NCI-H460 (cell line): ENCODE data around the gene EXT2. TPM values are rescaled to one million over a fixed set of nuclear protein-coding genes. Genes with fewer than 3 reads are reported as not detected.
A peak's percentile ranks its signal among the peaks of the same experiment; 100 is the strongest.

Experiments used
- DNase-seq: peaks from one replicate; pipeline ENCODE4 v3.0.0-alpha.2; 2016; ENCODE audit warnings: low read depth; ENCODE audit errors: extremely low read depth
- polyA plus RNA-seq: library from polyadenylated mRNA; depleted of rRNA; stranded (reverse); fragments of >200 nt; gene quantifications from 2 replicates; pipeline ENCODE4 v1.2.3, GENCODE V29; 2014; cell fraction: nucleus; rRNA removed
- total RNA-seq: library from RNA; depleted of rRNA; stranded (reverse); fragments of >200 nt; shearing (Covaris generic); gene quantifications from 2 replicates; pipeline ENCODE4 v1.2.3, GENCODE V29; 2014; rRNA removed

EXT2 gene
- total RNA-seq = 63.8 and 70.5 TPM in 2 replicates
- polyA plus RNA-seq = 67.8 and 69.5 TPM in 2 replicates

DNA sequence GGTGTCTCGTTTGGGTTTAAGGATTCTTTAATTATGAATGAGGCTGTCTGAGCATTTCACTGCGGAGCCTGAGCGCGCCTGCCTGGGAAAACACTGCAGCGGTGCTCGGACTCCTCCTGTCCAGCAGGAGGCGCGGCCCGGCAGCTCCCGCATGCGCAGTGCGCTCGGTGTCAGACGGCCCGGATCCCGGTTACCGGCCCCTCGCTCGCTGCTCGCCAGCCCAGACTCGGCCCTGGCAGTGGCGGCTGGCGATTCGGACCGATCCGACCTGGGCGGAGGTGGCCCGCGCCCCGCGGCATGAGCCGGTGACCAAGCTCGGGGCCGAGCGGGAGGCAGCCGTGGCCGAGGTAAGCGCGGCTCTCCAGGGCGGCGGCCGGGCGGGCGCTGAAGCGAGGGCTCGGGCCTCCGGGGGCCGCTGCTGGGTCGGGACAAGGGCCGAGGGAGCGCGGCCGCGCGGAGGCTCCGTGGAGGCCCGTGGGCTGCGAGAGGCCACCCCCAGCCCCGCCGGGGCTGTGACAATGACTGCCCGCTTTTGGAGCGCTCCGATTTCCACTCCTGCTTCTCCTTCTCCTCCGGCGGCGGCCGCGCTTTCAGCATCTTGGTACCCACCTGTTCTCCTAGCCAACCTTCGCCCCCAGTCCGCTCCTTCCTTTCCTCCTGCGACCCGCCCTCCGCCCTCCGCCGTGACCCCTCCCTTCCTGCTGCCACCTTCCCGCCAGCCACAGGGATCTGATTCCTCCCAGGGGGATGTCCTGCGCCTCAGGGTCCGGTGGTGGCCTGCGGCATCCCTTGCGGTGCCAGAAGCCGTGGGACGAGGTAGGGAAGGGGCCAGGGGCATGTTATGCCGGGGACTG is at the start of gene EXT2:
Gene EXT2, plus strand, starts transcription at position 173 of the 854 bp plus-strand sequence. CDS start 12,035 bp downstream, outside the sequence.
- peak; percentile 64 for DNase-seq

- no peak for DNase-seq
Measured at GRCh38 chr11:44046182-44046581, 49.3 kb upstream of the EXT2 start.

DNA sequence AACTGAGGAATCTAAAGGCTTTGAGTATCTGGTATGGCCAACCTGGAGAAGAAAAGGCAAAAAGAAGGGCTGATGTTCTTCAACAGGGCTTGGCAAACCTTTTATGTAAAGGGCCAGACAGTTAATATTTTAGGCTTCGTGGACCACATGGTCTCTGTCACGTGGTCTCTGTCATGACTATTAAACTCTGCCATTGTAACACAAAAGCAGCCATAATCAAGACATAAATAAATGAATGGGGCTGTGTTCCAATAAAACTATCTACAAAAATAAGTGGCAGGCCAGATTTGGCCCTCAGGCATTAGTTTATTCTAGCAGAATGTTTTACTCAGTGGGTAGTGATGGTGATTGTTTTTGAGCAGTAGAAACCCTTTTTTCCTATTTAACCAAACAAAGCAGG is 48.2 kb upstream of the EXT2 start:
- DNase-seq = no peak

DNA sequence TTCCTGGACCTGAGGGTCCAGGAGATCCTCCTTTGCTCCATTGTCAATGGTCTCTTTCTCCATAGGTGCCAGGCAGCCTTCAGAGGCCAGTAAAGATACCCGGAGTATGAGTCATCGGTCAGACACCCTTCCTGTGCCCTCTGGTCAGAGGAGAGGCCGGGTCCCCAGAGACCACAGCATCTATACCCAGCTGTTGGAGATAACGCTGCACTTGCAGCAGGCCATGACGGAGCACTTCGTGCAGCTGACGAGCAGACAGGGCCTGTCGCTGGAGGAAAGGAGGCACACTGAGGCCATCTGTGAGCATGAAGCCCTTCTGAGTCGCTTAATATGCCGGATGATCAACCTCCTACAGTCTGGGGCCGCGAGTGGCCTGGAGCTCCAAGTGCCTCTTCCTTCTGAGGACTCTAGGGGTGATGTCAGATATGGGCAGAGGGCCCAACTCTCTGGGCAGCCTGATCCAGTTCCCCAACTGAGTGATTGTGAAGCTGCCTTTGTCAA is 47.5 kb upstream of the EXT2 start, which contains the start of gene ACCSL:
Gene ACCSL, plus strand, starts transcription at position 51 of the 501 bp plus-strand sequence. Its CDS starts 56 bp downstream, at position 107.
- DNase-seq = no peak

DNA sequence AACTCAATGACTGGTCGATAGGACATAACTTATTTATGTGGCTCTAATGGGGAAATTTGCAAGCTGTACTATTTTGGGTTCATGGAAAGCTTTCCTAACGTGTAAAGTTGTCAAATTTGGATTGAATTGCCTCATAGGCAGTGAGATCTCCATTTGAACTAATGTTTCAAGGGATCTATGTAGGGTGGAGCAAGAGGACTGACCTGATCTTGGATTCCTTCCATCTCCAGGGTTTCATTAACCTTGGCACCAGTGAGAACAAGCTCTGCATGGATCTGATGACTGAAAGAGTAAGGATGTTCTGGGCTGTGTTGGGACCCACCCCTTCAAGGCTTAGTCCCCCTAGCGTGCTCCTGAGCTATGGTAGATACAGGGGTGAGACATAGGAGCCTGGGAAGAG is 45.6 kb upstream of the EXT2 start:
- DNase-seq = no peak

GRCh38 chr11:44051171-44051570 is 44.3 kb upstream of the EXT2 start:
- DNase-seq = no peak

DNA sequence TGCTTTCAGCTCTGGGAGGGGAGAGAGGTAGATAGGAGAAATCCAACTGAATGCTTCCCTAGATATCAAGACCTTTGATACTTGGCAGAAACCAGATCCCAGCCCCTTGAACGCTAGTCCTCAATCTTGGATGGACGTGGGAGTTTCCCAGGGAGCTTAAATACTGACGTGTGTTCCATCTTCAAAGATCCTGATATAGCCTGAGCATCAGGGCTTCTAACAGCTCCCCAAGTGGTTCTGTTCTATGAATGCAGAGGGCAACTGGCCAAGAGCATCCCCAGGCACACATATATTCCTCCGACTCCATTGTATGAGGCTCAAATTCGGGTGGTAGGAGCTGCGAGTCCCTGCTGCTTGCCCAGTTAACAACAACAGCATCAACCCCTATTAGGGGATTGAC is 38.1 kb upstream of the EXT2 start:
- no peak for DNase-seq

GRCh38 chr11:44058275-44058674 is 37.2 kb upstream of the EXT2 start:
- no peak for DNase-seq

- no peak for DNase-seq
Measured at GRCh38 chr11:44065161-44065661, 30.3 kb upstream of the EXT2 start.

GRCh38 chr11:44065841-44066731 is 29.4 kb upstream of the EXT2 start, which contains the start of gene ACCS:
Gene ACCS, plus strand, starts transcription at chr11:44066270. Its CDS starts 1,358 bp downstream, at chr11:44067628.
- peak; percentile 77 for DNase-seq

DNA sequence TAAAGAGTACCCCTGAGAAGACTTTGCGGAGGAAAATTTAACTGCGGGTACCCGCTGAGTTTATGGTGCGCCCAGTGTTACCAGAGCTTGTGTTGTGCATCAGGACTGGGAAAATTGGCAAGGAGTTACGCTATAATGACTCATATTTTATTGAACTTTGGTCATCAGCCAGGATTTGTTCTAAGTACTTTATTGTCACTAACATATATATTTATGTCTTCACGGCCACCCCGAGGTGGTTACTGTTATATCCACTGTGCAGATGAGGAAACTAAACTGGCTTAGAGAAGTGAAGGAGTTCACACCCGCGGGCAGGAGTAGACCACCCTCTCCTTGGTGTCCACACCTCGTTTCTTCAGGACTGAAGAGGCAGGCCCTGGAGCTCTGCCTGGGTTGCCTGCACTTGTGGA is 28.7 kb upstream of the EXT2 start:
- peak; percentile 28 for DNase-seq

GRCh38 chr11:44067266-44067665 is 28.2 kb upstream of the EXT2 start:
- no peak for DNase-seq

GRCh38 chr11:44068180-44068579 is 27.3 kb upstream of the EXT2 start:
- no peak for DNase-seq

- no peak for DNase-seq
Measured at GRCh38 chr11:44071157-44071556, 24.3 kb upstream of the EXT2 start.

GRCh38 chr11:44072757-44073658 is 22.5 kb upstream of the EXT2 start:
- DNase-seq = no peak

DNA sequence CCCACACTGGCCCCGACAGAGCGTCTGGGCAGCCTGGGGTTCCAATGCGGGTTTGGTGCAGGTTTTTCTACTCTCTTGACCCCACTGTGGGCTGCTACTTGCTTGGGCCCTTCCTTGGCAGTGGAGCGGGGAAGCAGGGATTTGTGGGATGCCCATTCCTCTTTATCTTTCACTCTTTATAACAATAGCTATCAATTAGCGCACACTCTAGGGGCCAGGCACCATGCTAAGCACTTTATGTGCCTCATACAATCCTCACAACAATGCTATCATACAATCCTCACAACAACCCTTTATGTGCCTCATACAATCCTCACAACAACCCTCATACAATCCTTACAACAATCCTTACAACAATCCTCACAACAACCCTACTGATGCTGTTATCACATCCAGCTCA is 16.7 kb upstream of the EXT2 start:
- no peak for DNase-seq

- DNase-seq = no peak
Measured at GRCh38 chr11:44079376-44079775, 16.1 kb upstream of the EXT2 start.

DNA sequence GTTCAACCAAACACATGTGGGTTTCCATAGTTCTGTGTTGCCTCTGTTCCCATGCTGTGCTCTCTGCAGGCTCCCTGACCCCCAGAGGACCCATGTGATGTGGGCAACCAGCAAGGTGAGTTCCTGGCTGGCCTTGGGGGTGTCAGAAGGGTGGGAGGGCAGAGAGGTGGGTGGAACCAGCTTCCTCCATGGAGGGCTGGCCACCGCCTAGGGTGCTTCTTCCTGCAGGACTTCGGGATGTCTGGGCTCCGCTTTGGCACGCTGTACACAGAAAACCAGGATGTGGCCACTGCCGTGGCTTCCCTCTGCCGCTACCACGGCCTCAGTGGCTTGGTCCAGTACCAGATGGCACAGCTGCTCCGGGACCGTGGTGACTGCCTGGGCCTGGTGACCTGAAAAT is 14.5 kb upstream of the EXT2 start:
- DNase-seq = no peak

GRCh38 chr11:44082645-44083044 is 12.8 kb upstream of the EXT2 start:
- no peak for DNase-seq

DNA sequence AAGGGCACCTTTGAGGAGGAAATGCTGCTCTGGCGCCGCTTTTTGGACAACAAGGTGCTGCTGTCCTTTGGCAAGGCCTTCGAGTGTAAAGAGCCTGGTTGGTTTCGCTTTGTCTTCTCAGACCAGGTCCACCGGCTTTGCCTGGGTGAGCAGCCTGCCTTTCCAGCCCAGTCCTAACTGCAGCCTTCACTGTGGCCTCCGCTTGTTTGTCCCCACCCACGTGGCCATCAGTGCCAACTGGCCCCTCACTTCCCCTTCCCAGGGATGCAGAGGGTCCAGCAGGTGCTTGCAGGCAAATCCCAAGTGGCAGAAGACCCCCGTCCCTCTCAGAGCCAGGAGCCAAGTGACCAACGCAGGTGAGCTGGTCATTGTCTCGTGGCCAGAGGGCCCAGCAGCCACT is 12.0 kb upstream of the EXT2 start:
- DNase-seq = no peak
